ENCODE measurements around the gene ZNF19.

The ZNF19 gene

GRCh38 chr16:71440669-71441347 is 48.3 kb downstream of the ZNF19 start:
- DNase-seq: no peak

GRCh38 chr16:71439523-71439922 is 49.6 kb downstream of the ZNF19 start:
- DNase-seq: no peak

GRCh38 chr16:71436473-71436872 is 52.7 kb downstream of the ZNF19 start:
- no peak for DNase-seq

- DNase-seq: no peak
Observed at GRCh38 chr16:71432906-71433305, 56.2 kb downstream of the ZNF19 start.

- no peak for DNase-seq
Observed at GRCh38 chr16:71431991-71432390, 57.1 kb downstream of the ZNF19 start.

GRCh38 chr16:71431176-71431575 is 57.9 kb downstream of the ZNF19 start:
- no peak for DNase-seq

- DNase-seq: no peak
Observed at GRCh38 chr16:71430744-71431143, 58.4 kb downstream of the ZNF19 start.

GRCh38 chr16:71429581-71429980 is 59.5 kb downstream of the ZNF19 start:
- DNase-seq: no peak

- DNase-seq: no peak
Observed at GRCh38 chr16:71428883-71429282, 60.2 kb downstream of the ZNF19 start.

- no peak for DNase-seq
Observed at GRCh38 chr16:71428385-71428784, 60.7 kb downstream of the ZNF19 start.

GRCh38 chr16:71426880-71427615 is 62.1 kb downstream of the ZNF19 start:
- DNase-seq: no peak

- DNase-seq: peak in 4 of 6 experiments; percentile 31 to 81 (median 73)
Observed at GRCh38 chr16:71426069-71426879, 62.9 kb downstream of the ZNF19 start.

GRCh38 chr16:71425746-71426068 is 63.4 kb downstream of the ZNF19 start:
- no peak for DNase-seq

- DNase-seq: no peak
Observed at GRCh38 chr16:71424626-71425025, 64.5 kb downstream of the ZNF19 start.

- no peak for DNase-seq
Observed at GRCh38 chr16:71423865-71424264, 65.3 kb downstream of the ZNF19 start.
